HepG2 (cell line): ENCODE data around the gene ARL16.

Experiments used
- CTCF ChIP-seq: sonication (generic); formaldehyde crosslinking; IDR thresholded peaks from 2 replicates; pipeline ENCODE4 v1.5.0; 2020; ENCODE audit warnings: mild to moderate bottlenecking, missing genetic modification reagents, moderate library complexity
- POLR2A ChIP-seq, 2 experiments: IDR thresholded peaks; 2 replicates each; pipeline ENCODE4 v1.6.1; 2011; ENCODE audit warnings: low read depth in 2 of 2, low read length in 2 of 2, mild to moderate bottlenecking in 1 of 2, moderate library complexity in 1 of 2; ENCODE audit not compliant: insufficient read depth in 1 of 2

DNA sequence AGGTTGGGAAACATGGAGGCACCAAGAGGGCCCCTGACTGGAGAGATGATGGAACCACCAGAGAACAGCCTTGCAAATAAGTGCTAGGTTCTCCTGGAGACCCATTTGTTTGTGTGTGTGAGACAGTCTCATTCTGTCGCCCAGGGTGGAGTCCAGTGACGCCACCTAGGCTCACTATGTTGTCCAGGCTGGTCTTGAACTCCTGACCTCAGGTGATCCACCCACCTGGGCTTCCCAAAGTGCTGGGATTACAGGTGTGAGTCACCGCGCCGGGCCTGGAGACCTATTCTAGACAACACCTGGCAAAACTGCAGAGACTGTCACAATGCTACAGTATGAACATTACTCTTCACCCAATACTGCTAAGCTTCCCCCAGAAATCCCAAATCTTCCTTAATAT, 48.2 kb downstream of the ARL16 start:
- TF ChIP-seq CTCF (no peak), POLR2A (IDR thresholded peaks at IDR 0.05; ENCODE audit: insufficient read depth in 1 of 2, low read depth in 2 of 2, low read length in 2 of 2) (peak in 1 of 2 experiments; percentile 36; a peak in 1 of 4 replicates)
